GM21526 (cell line): ENCODE data around the gene ICAM2.

Experiments used
- ATAC-seq: cut with Tn5 transposase; IDR thresholded peaks from one replicate; pipeline ENCODE4 v1.9.1; 2021; ENCODE audit warnings: moderate library complexity; ENCODE audit not compliant: unreplicated experiment, low FRiP score

The ICAM2 gene

GRCh38 chr17:64020056-64020766 is at the start of gene ICAM2:
ICAM2 (minus strand) TSS chr17:64020633; CDS start chr17:64006691, 13,942 bp downstream.
- peak; percentile 52 for ATAC-seq

GRCh38 chr17:64070213-64070612 is 49.8 kb upstream of the ICAM2 start:
- ATAC-seq = no peak

- no peak for ATAC-seq
Observed at GRCh38 chr17:64069143-64069542, 48.7 kb upstream of the ICAM2 start.

DNA sequence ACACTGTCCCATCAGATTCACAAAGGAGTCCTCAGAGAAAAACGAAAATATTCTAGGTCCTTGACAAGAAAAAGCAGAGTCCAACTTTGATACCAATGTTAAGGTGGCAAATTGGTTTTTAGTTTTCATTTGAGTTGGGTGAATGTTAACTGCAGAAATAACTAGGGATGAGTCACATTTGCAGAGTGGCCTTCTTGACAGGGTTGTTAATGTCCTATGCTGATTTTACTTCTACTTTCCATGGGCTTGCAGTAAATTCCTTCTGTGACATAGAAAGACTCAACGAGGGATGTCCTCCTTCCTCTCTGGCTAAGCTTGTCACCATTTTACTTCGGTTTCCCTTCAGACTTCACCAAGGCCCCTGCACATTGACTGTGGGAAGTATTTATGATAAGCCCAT is 47.2 kb upstream of the ICAM2 start:
- ATAC-seq = no peak

- ATAC-seq = no peak
Observed at GRCh38 chr17:64066716-64067115, 46.3 kb upstream of the ICAM2 start.

GRCh38 chr17:64065161-64065560 is 44.7 kb upstream of the ICAM2 start:
- no peak for ATAC-seq

GRCh38 chr17:64064331-64064730 is 43.9 kb upstream of the ICAM2 start:
- ATAC-seq = no peak

DNA sequence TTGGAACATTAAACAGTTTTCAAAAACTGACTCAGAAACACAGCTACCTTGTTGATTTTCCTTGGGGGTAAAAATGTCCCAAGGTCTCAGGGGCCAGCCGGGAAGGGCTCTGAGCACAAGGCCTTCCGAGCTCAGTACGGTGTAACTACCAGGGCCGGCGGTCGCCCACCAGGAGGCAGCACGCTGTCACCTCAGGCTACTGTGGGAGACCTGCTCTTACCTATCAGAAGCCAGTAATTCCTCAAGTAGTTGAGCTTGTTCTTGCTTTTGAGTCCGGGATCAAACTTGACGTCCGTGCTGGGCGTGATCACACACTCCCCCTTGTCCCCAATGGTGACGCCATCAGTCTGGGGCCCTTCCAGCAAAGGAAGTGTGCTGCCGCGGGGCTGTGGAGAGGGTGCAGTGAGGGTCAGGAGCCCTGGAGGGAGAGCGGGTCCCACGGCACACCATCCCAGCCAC is 43.4 kb upstream of the ICAM2 start:
- ATAC-seq = no peak

DNA sequence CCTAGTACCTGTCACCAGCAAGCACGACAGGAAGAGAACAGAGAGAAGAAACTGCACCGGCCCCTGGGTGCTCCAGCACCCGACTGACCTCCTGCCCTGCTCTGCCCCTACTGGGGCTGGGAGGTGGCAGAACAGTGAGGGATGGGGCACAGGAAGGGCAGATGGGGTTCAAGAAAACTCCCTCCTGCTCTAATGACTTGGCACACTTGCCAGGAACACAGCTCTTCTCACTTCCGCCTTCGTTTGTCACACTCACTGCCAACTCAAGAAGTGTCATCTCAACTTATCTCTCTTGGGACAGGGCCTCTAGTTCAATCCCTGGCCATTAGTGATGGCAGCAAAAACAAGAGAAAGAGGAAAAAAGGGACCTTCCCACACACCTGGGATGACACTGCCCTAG is 42.7 kb upstream of the ICAM2 start:
- no peak for ATAC-seq

GRCh38 chr17:64061178-64061898 is 40.9 kb upstream of the ICAM2 start:
- no peak for ATAC-seq

DNA sequence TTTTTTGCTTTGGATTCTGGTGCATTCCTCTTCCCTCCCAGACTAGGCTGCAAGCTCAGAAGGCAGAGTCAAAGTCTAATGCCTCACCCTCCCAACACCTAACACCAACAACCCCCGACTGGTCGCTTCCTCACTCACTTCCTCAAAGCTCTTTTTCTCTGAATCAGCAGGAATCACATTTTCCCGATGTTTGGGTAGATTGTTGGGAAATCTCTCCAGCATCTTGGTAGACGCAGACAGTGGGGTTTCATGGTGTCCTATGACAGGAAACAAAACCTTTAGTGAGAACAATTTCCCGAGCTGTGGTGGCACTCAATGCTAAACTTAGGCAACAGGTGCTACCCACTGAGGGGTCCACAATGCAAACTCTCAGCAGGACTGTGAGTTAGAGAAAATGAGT is 39.9 kb upstream of the ICAM2 start:
- ATAC-seq = no peak

GRCh38 chr17:64059756-64060155 is 39.3 kb upstream of the ICAM2 start:
- ATAC-seq = no peak

DNA sequence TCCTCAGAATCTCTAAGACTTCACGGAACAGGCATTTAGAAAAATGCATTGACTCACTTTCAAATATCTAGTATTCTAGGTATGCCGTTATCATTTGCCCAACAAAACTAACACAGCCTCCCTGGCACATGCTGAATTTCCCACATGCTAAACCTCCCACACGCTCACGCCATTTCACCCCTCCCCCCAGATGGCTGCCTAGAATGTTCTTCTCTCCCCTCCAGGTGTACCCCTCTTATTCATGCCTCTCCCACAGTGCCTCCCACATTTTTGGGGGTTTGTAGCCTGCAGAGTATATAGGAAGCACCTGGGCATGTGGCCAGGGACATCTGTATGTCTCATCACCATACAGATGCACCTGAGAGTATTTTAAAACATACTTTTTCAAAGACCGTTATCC is 38.2 kb upstream of the ICAM2 start:
- no peak for ATAC-seq

GRCh38 chr17:64057701-64058263 is 37.3 kb upstream of the ICAM2 start:
- ATAC-seq = no peak

GRCh38 chr17:64056269-64057005 is 36.0 kb upstream of the ICAM2 start:
- ATAC-seq = no peak

DNA sequence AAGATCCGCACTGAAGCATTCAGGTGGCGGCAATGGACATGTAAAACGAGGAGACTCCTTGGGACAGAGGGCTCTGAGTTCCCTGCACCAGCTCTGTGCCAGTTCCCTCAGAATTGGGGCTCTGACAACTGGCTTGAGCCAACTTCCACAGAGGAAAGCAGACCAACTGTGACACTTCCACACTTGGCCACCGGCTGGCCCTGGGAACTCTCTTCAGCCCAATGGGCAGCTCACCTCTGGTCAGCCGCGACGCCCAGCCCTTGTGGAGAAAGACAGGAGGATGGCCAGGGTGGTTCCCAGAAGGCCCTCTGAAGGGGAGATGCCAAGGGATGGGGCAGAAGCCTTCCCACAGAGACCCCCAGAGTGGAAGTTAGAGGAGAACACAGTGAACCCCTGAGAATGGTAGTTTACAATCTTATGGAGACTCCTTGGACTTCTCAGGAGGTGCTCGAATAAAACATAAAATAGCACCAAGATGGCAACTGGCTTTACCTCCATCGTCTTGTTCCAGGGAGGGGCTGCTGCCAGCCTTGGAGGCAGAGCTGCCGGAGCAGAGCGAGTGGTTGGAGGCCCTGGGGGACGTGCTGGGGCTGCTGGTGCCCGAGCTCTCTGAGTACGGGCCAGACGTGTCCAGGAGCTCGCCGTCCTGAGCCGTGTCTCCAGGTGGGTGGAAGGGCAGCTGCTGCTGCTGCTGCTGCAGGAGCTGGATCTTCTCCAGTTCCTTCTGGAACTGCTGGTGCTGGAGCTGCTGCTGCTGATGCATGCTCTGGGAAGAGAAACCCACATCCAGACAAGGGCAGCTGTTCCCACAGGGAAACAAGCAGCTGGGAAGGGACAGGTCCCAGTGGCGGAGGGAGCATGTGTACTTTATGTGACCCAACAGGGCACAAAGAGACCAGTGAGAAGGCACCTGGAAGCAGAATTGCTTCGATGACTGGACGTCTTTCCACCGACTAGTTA is 35.0 kb upstream of the ICAM2 start:
- ATAC-seq = no peak

GRCh38 chr17:64054304-64054703 is 33.9 kb upstream of the ICAM2 start:
- ATAC-seq = no peak

- ATAC-seq = no peak
Observed at GRCh38 chr17:64053101-64053500, 32.7 kb upstream of the ICAM2 start.

DNA sequence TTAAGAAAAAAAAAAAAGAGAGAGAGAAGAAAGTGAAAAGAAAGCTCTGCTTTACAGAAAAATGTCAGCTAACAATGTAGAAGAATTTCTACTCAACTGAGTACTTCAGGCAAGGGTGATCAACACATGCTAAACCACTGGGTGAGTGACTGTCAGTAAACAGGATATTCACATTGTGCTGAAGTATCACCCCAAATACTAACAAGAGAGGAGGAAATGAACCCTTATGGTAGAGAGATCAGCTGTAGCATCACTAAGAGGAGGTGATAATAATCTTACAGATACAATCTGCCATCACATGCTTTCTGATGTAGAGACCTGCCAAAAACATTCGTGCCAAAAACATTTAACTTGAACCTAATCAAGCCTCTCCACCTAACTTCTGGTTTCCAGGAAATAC is 30.7 kb upstream of the ICAM2 start:
- no peak for ATAC-seq

GRCh38 chr17:64048805-64049204 is 28.4 kb upstream of the ICAM2 start:
- ATAC-seq = no peak
